Parathyroid adenoma (tissue), 2 donors: ENCODE measurements around the gene TMEM126A.

ENCODE experiments used
- H2AFZ ChIP-seq: fragments of 300-600 bp; sonication (generic); one replicate; pipeline ENCODE4 v1.7.0; 2017; ENCODE audit warnings: antibody characterized with exemption, mild to moderate bottlenecking
- H3K27ac ChIP-seq: fragments of 300-600 bp; sonication (generic); one replicate; pipeline ENCODE4 v1.7.0; 2017
- H3K27me3 ChIP-seq: fragments of 300-600 bp; sonication (generic); one replicate; pipeline ENCODE4 v1.7.0; 2017; ENCODE audit warnings: low read length; ENCODE audit not compliant: control insufficient read depth, insufficient read depth
- H3K36me3 ChIP-seq: fragments of 300-600 bp; sonication (generic); one replicate; pipeline ENCODE4 v1.7.0; 2017; ENCODE audit warnings: low read length; ENCODE audit not compliant: control insufficient read depth, insufficient read depth
- H3K4me1 ChIP-seq: fragments of 300-600 bp; sonication (generic); one replicate; pipeline ENCODE4 v1.7.0; 2017; ENCODE audit warnings: control low read depth
- H3K4me2 ChIP-seq: fragments of 300-600 bp; sonication (generic); one replicate; pipeline ENCODE4 v1.7.0; 2017; ENCODE audit warnings: low read length
- H3K4me3 ChIP-seq: fragments of 300-600 bp; sonication (generic); one replicate; pipeline ENCODE4 v1.7.0; 2017; ENCODE audit warnings: low read depth, low read length
- H3K79me2 ChIP-seq: fragments of 300-600 bp; sonication (generic); one replicate; pipeline ENCODE4 v1.7.0; 2017; ENCODE audit warnings: control low read depth
- H3K9ac ChIP-seq: fragments of 300-600 bp; sonication (generic); one replicate; pipeline ENCODE4 v1.7.0; 2017; ENCODE audit warnings: mild to moderate bottlenecking
- H3K9me3 ChIP-seq: fragments of 300-600 bp; sonication (generic); one replicate; pipeline ENCODE4 v1.7.0; 2017; ENCODE audit warnings: low read length; ENCODE audit not compliant: control insufficient read depth
- TF ChIP-seq, protein P1 (sequence below): fragments of 300-600 bp; sonication (generic); IDR thresholded peaks from one replicate; pipeline ENCODE4 v1.7.0; 2017; ENCODE audit warnings: antibody characterized with exemption, mild to moderate bottlenecking
- donor health status: primary hyperparathyroidism.

Gene TMEM126A

DNA sequence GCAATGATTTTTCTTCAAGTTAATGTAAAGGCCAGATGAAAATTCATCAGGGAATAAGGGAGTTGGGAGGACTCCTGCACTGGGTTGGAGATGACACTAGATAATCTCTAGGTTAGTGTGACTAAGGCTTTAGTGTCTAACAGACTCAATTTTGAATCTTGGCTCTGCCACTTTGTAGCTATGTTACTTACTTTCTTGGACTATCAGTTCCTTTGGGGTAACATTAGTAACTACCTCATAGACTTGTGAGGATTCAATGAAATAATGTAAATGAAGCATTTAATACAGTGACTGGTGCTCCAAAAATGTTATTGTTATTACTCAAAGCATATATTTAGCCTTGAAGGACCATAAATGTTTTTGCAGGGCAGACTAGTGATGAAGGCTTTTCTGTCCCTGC lies 47.8 kb downstream of the TMEM126A start:
- no peaks in the 10 kb centered on the region for H3K36me3 ChIP-seq

DNA sequence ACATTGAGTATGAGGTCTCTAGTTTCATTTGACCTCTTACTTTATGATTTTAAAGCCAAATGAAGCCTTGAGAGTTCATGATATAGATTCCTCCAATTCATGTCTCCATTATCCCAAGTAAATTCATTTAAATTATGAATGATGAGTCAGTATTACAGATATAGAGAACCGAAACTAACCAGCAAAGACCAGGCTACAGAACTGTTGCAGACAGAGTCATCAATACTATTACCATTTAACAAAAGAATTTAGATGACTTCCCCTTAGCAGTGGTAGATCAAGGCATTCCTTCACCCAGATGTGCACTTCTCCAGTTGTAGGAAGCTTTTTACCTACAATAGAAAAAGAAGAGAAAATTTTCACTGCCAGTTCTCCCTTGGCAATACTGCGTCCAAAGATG lies 50.0 kb downstream of the TMEM126A start:
- TF ChIP-seq, protein P1, sequence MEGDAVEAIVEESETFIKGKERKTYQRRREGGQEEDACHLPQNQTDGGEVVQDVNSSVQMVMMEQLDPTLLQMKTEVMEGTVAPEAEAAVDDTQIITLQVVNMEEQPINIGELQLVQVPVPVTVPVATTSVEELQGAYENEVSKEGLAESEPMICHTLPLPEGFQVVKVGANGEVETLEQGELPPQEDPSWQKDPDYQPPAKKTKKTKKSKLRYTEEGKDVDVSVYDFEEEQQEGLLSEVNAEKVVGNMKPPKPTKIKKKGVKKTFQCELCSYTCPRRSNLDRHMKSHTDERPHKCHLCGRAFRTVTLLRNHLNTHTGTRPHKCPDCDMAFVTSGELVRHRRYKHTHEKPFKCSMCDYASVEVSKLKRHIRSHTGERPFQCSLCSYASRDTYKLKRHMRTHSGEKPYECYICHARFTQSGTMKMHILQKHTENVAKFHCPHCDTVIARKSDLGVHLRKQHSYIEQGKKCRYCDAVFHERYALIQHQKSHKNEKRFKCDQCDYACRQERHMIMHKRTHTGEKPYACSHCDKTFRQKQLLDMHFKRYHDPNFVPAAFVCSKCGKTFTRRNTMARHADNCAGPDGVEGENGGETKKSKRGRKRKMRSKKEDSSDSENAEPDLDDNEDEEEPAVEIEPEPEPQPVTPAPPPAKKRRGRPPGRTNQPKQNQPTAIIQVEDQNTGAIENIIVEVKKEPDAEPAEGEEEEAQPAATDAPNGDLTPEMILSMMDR, result no peak
- H3K4me1 ChIP-seq, result no peaks in the 10 kb centered on the region

More for the DNA sequence above, 47.8 kb downstream of the TMEM126A start:
- H3K4me1 ChIP-seq, result no peaks in the 10 kb centered on the region
- H3K79me2 ChIP-seq, result no peaks in the 10 kb centered on the region
- no peak overlapping the region for H2AFZ ChIP-seq
- no peak overlapping the region for H3K9ac ChIP-seq
- TF ChIP-seq, protein P1, result no peak
- H3K9me3 ChIP-seq, result no peaks in the 10 kb centered on the region
- no peak overlapping the region for H3K27ac ChIP-seq
- no peak overlapping the region for H3K4me2 ChIP-seq
- H3K4me3 ChIP-seq, result no peak overlapping the region
- no peaks in the 10 kb centered on the region for H3K27me3 ChIP-seq

DNA sequence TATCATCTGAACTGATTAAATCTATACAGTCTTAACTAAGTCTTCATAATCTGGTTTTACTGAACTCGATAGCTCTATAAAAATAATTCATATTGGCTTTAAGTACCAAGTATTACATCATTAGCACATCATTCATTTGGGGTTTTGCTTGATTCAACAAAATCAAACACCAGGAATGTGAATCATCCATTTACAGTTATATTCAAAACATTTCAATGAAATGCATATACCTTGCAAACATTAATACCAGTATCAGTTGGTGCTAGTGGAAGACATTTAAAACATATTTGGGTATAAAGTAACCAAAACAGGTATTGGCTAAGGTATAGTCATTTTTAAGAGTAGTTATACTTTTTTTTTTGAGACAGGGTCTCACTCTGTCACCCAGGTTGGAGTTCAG lies 50.4 kb downstream of the TMEM126A start:
- Histone ChIP-seq H3K27me3 (no peaks in the 10 kb centered on the region), H3K4me1 (no peaks in the 10 kb centered on the region), H3K4me2 (no peak overlapping the region), H3K9ac (no peak overlapping the region), H3K27ac (no peak overlapping the region), H3K4me3 (no peak overlapping the region), H2AFZ (no peak overlapping the region), H3K79me2 (no peaks in the 10 kb centered on the region), H3K9me3 (no peaks in the 10 kb centered on the region), H3K36me3 (no peaks in the 10 kb centered on the region)
- TF ChIP-seq, protein P1, result no peak

More for the DNA sequence above, 50.0 kb downstream of the TMEM126A start:
- no peaks in the 10 kb centered on the region for H3K36me3 ChIP-seq
- no peak overlapping the region for H3K4me3 ChIP-seq
- H3K9me3 ChIP-seq, result no peaks in the 10 kb centered on the region
- H3K27me3 ChIP-seq, result no peaks in the 10 kb centered on the region
- no peak overlapping the region for H2AFZ ChIP-seq
- no peak overlapping the region for H3K4me2 ChIP-seq
- no peak overlapping the region for H3K27ac ChIP-seq
- H3K79me2 ChIP-seq, result no peaks in the 10 kb centered on the region
- no peak overlapping the region for H3K9ac ChIP-seq

DNA sequence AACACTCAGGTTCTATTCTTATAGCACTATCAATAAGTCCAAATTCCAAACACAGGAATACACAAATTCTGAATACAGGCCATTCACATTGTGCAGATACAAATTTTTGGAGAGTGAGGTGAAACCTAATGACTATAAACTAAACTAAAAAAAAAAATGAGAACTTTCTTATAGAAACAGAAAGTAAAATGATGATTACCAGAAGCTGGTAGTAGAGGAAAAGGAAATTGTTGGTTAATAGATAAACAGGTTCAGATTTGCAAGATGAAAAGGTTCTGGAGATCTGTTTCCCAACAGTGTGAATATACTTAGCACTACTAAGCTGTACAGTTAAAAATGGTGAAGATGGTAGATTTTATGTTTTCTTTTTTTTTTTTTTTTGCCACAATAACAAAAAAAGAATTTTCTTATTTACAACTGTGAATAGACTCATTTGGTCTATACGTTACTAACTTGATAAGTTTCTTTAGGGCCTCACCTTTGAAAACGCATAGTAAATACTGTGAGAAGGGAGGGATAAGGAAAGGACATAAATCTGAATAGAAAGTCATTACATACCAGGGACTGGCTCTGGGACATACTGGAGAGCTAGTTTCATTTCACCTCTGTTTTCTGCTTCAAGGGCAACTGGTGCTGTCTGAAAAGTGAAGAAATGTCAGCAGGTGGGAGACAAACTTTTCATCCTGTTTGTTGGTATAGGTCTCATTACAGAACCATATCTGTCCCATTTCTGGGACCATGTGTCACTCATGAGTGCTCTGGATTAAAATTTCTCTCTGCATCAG lies 52.4 kb downstream of the TMEM126A start:
- Histone ChIP-seq H3K79me2 (no peaks in the 10 kb centered on the region), H3K9ac (no peak overlapping the region)
- TF ChIP-seq, protein P1, result no peak

DNA sequence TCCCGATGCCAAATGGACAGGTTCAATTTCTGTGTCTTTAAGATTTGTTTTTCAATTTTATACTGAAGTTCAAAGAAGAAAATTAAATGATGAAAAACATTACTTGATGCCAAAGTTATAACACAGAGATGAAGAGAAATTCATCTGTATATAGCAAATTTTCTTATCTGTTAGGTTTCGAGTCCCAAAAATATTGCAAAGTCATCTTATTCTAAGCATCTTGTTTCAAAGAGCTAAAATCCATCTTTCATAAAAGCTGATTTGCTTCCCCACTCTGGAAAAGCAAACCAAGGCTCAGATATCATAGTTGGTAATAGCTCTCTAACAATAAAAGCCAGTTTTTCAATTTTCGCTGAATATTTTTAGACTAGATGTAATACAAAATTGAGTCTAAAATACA lies 57.2 kb downstream of the TMEM126A start:
- H3K9ac ChIP-seq, result no peak overlapping the region
- H3K79me2 ChIP-seq, result no peaks in the 10 kb centered on the region

More for the DNA sequence above, 52.4 kb downstream of the TMEM126A start:
- no peak overlapping the region for H3K27ac ChIP-seq
- H3K4me1 ChIP-seq, result no peaks in the 10 kb centered on the region
- no peaks in the 10 kb centered on the region for H3K27me3 ChIP-seq
- no peak overlapping the region for H3K4me3 ChIP-seq
- H3K4me2 ChIP-seq, result no peak overlapping the region
- H2AFZ ChIP-seq, result no peak overlapping the region
- H3K36me3 ChIP-seq, result no peaks in the 10 kb centered on the region
- H3K9me3 ChIP-seq, result no peaks in the 10 kb centered on the region

More for the DNA sequence above, 57.2 kb downstream of the TMEM126A start:
- Histone ChIP-seq H3K4me2 (no peak overlapping the region), H3K27me3 (no peaks in the 10 kb centered on the region), H3K27ac (no peak overlapping the region), H3K4me3 (no peak overlapping the region), H3K4me1 (no peaks in the 10 kb centered on the region), H2AFZ (no peak overlapping the region), H3K36me3 (no peaks in the 10 kb centered on the region), H3K9me3 (no peaks in the 10 kb centered on the region)
- TF ChIP-seq, protein P1, result no peak
